ENCODE data around the gene NKX2-1.

NKX2-1 gene

GRCh38 chr14:36517242-36518030 lies 2.6 kb downstream of the NKX2-1 start:
- no peak for DNase-seq

GRCh38 chr14:36516719-36517241 lies 3.3 kb downstream of the NKX2-1 start:
- DNase-seq = no peak

GRCh38 chr14:36515896-36516718 lies 3.9 kb downstream of the NKX2-1 start:
- DNase-seq = no peak

- no peak for DNase-seq
These were observed 4.9 kb downstream of the NKX2-1 start for GRCh38 chr14:36515105-36515593.

- no peak for DNase-seq
These were observed 5.5 kb downstream of the NKX2-1 start for GRCh38 chr14:36514278-36515104.

- DNase-seq = no peak
These were observed 6.4 kb downstream of the NKX2-1 start for GRCh38 chr14:36513451-36514277.

GRCh38 chr14:36513012-36513420 lies 7.0 kb downstream of the NKX2-1 start:
- no peak for DNase-seq

GRCh38 chr14:36512585-36513003 lies 7.4 kb downstream of the NKX2-1 start:
- DNase-seq = no peak

GRCh38 chr14:36511981-36512584 lies 7.9 kb downstream of the NKX2-1 start:
- DNase-seq = no peak

- no peak for DNase-seq
These were observed 9.2 kb downstream of the NKX2-1 start for GRCh38 chr14:36510874-36511273.

GRCh38 chr14:36510078-36510799 lies 9.8 kb downstream of the NKX2-1 start:
- no peak for DNase-seq

- no peak for DNase-seq
These were observed 10.7 kb downstream of the NKX2-1 start for GRCh38 chr14:36509069-36509917.

GRCh38 chr14:36508418-36509068 lies 11.5 kb downstream of the NKX2-1 start:
- no peak for DNase-seq

- DNase-seq = no peak
These were observed 12.1 kb downstream of the NKX2-1 start for GRCh38 chr14:36507847-36508417.

GRCh38 chr14:36506732-36507614 lies 13.1 kb downstream of the NKX2-1 start:
- no peak for DNase-seq

GRCh38 chr14:36505892-36506731 lies 13.9 kb downstream of the NKX2-1 start:
- DNase-seq = no peak
